HG02884 (cell line): Measurements from ENCODE around the gene FETUB.
A peak's percentile ranks its signal among the peaks of the same experiment; 100 is the strongest.

Experiments used
- ATAC-seq: cut with Tn5 transposase; IDR thresholded peaks from one replicate; pipeline ENCODE4 v1.9.1; 2021; ENCODE audit warnings: mild to moderate bottlenecking, moderate library complexity; ENCODE audit not compliant: unreplicated experiment

Gene FETUB

DNA sequence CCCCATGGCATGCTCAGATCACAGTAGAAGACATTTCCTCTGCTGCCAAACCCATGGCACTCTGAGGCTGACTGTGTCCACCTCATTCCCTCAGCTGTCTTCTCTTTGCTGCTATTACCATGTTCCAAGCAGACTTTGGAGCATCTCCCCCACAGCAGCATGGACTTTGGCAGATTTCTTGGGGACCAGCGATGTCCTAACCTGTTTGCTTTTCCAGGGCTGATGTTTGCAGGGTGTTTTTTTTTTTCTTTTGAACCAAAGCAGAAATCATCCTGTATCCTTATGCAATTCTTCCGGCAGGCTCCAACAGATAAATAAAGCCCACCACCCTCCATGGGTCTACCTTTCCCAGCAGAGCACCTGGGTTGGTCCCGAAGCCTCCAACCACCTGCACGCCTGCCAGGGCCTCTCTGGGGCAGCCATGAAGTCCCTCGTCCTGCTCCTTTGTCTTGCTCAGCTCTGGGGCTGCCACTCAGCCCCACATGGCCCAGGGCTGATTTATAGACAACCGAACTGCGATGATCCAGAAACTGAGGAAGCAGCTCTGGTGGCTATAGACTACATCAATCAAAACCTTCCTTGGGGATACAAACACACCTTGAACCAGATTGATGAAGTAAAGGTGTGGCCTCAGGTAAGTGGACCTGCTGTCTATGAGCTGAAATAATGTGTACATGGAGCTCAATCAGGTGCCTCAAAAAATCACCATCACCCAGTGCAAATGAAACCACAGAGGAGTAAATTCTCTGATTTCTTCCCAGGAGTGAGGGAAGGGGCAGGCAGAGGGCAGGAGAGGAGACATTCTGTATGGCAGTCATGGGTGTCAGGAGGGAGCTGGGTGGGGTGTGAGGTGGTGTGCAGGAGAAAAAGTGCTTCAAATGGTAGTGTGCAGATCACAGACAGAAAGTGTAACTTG lies 27.2 kb upstream of the FETUB start, which contains the start of gene AHSG:
Gene AHSG, plus strand, starts transcription at position 340 of the 916 bp plus-strand sequence. Its CDS starts 82 bp downstream, at position 422.
- ATAC-seq: no peak

DNA sequence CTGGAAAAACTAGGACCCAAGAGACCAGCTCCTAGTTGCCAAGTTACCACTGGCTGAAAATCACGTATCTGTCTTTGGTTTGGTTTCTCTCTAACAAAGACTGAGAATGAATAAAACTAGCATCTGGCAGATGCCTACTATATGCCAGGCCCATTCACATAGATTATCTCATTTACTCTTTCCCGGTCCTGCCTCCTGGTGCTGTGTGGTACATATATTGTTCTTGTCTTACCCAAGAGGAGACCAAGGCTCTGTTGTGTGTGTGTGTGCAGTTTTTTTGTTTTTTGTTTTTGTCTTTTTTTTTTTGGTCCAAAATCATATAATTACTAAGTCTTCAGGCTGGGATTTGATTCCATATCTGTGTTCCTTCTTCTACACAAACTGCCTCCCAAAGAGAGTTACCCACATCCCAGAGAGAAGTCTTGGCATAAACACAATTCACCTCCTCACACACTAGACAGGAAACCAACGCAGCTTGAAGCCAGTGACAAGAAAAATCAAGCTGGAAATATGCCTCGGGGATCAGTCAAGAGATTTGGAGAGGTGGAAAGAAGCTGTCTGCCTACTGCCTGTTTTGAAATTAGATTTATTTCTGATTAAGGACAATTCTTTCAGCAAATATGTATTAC lies 26.4 kb upstream of the FETUB start:
- no peak for ATAC-seq

GRCh38 chr3:186614266-186614596 lies 26.0 kb upstream of the FETUB start:
- no peak for ATAC-seq

DNA sequence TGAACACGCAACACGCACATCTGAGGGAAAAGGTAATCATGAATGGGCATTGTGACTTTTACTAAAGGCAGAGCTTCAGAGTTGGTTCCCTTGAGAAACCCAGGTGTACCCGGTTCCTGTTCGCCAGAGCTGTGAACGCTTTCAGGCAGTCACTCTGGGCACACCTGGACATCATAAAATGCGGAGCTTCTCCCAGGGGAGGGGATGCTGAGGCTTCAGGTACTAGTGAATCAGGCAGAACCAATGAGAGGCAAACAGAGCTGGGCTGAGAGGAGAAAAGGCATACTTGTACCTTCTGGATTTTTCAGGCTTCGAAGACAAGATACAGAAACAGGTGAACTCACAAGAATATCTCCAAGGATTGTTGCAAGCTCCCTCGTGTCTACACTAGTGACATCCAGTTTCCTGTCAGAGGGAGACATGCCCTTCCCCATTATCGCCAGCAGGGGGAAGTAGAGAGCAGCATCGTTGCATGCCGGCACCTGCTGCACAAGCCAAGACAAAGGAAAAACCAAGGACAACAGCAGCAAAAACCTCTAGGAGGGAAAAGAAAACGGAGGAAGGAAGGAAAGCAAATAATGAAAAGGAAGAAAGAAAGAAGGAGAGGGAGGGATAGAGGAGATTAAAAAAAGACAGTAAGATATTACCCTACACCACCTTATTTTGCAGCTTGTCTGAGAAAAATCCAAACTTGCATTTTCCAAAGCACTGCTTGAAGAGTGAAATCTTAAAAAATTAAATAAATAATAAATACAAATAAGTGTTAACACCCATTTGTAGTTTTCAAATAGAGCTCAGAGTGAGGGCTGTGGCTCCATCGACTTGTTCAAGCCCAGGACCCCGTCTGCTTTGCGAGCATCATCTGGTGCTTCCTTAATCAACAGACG lies 25.4 kb upstream of the FETUB start:
- ATAC-seq: no peak

DNA sequence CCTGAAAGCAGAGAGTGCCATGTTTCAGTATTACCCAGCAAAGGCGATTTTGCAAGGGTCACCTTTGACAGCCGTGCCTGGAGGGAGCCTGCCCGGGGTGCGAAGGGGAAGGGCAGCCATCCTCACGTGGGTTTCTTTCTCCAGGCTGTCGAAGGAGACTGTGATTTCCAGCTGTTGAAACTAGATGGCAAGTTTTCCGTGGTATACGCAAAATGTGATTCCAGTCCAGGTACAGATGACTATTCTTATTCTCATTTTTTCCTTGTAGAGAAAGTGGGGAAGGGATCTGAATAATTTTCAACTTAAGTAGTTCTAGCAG lies 23.9 kb upstream of the FETUB start:
- no peak for ATAC-seq

DNA sequence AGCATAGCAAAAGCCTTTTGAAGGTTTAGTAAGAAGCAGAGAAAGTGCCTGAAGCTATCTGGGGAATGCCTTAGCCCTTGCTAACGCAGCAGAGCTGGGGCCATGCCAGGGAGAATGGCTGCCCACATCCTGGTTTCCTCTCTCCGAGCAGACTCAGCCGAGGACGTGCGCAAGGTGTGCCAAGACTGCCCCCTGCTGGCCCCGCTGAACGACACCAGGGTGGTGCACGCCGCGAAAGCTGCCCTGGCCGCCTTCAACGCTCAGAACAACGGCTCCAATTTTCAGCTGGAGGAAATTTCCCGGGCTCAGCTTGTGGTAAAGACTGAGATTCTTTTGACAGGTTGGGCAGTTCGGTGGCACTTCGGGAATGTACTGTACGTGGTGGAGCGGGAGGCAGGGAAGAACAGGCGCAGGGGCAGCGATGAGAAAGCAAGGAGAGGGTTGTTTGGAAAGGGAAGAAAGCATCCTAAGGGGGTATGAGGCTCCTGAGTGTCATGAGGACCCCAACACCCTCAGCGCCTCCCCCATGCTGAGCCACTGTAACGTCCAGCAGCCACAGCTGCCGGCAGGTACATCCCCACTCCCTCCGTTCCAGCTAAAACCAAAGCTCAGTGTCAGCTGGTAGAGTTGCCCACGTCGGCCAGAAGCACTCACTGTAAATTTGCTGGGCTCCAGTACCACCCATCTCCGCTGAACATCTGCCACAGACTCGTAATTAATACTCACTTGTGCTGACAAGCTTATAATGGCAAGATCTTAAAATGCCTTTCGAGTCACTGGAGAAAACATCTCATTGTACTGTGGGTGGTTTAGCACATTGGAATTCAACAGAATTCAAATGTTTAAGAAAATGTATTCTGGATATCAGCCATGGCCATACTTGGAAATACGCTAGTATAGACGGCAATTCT lies 22.9 kb upstream of the FETUB start:
- peak; percentile 95 for ATAC-seq

- no peak for ATAC-seq
Measured at GRCh38 chr3:186618318-186618938, 21.8 kb upstream of the FETUB start.

GRCh38 chr3:186619787-186620212 lies 20.4 kb upstream of the FETUB start:
- no peak for ATAC-seq

GRCh38 chr3:186620213-186621092 lies 19.7 kb upstream of the FETUB start:
- ATAC-seq: no peak

GRCh38 chr3:186621894-186622650 lies 18.1 kb upstream of the FETUB start:
- ATAC-seq: no peak

DNA sequence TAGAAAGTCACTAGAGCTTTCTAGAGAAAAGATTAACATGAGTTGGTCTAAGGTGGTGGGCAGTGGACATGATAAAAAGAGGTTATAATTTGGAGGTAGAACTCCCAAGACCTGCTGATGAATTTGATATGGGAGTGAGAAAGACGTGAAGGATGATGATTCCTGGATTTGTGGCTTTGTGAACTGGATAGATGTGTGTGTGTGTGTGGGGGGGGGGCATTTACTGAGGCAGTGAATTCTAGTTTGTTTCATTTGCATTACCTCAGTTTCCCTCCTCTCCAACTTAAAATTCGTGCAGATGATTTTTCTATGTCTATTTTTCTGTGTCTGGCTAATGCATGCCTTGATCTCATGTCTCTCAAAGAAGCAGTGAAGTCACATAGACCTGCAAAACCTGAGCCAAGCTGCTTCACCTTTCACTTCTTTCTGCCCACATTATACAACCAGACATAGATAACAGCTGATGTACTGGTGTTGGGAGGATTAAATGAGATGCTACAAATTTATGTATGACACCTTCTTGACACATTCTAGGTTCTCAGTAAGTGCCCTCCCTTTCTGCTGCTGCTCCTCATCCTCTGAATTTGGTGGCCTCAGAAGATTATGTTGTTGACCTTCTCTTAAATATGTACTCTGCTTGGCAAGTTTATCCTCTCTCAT lies 17.4 kb upstream of the FETUB start:
- no peak for ATAC-seq

DNA sequence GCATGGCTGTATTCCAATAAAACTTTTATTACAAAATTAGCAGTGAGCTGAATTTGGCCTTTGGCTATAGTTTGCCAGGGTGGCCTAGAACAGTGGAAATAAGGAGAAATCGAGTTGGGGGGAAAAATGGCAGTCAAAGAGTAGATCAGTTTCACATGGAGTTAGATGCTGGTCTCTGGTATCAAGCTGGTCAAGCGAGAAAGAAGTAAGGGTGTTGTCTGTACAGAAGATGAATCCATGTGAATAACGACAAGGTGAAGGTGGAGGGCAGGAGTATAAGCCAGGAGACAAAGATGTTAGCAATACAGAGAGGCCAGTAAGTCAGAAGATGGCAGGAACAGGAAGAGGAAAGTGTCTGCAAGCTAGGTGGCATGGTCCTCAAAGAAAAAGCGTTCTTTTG lies 15.6 kb upstream of the FETUB start:
- no peak for ATAC-seq

GRCh38 chr3:186625600-186626042 lies 14.6 kb upstream of the FETUB start:
- no peak for ATAC-seq

DNA sequence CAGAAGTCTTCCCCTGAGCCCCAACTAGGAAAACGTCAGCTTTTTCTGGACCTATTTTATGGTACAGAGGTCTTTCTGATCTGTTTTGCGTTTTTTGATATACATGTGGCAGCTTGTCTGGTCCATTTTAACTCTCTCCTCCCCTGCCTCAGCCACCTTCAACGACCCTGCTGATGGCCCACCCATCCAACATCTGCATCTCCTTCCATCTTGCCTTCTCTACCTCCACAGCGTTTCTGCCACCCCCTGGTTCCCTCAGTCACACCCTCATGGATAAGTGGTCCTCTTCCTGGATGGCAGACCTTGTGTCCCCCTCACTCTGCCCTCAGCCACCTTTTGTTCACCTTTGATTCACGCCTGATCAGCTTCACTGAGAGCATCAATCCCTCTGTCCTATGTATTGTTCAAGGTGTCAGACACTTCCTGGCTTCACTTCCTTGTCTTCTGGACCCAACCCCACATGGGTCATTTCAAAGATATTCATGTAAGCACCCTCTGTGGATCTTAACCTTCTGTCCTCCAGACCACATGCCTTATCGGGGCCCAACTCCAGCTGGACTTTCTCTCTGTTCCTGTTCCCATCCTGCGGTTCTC lies 13.8 kb upstream of the FETUB start:
- ATAC-seq: no peak

- ATAC-seq: no peak
Measured at GRCh38 chr3:186627852-186628414, 12.3 kb upstream of the FETUB start.

GRCh38 chr3:186628756-186629155 lies 11.4 kb upstream of the FETUB start:
- ATAC-seq: no peak
